HepG2 (cell line): ENCODE measurements around the gene BCAS3. TPM values are rescaled to one million over a fixed set of nuclear protein-coding genes. Genes with fewer than 3 reads are reported as not detected.

ENCODE experiments used
- ATAC-seq: fragments of 200-7000 bp; cut with Tn5 transposase; 3 replicates; pipeline ENCODE4 v1.9.1; 2020; ENCODE audit warnings: mild to moderate bottlenecking, moderate library complexity
- BruUV-seq: library from RNA; stranded (reverse); fragments of 400-500 nt; replicated peaks from 2 replicates; lab custom pipeline; 2021; lab: Mats Ljungman, UMichigan
- CTCF ChIA-PET: fragments of 300-600 bp; formaldehyde crosslinking; extraction: SDS; loops from one replicate; lab custom pipeline; 2021; ENCODE audit warnings: low total read pairs, inconsistent platforms, low intra/inter-chr PET ratio; lab: Yijun Ruan, JAX
- POLR2A ChIA-PET: fragments of 350-600 bp; sonication (Branson Sonifier 250); formaldehyde crosslinking; loops from one replicate; lab custom pipeline; 2020; ENCODE audit warnings: antibody characterized with exemption, inconsistent platforms; lab: Yijun Ruan, JAX
- DNase-seq: peaks from one replicate; pipeline ENCODE4 v3.0.0-alpha.2; 2015; ENCODE audit warnings: low spot score
- FAIRE-seq: peaks from 3 replicates; lab custom pipeline; 2011; peaks lifted over from hg19 to GRCh38; lab: Jason Lieb, UNC
- H2AFZ ChIP-seq: one replicate; pipeline ENCODE4 v1.6.1; 2011; ENCODE audit warnings: low read length, inconsistent platforms
- H3K27ac ChIP-seq: fragments of 300-600 bp; 3 replicates; pipeline ENCODE4 v1.8.0; 2011; ENCODE audit warnings: mixed run types, mild to moderate bottlenecking, mixed read lengths, low read length, inconsistent platforms; ENCODE audit not compliant: insufficient read depth; ENCODE audit errors: extremely low read length
- H3K27me3 ChIP-seq, 2 experiments: fragments of 200-600 bp in 1 of 2; 2 replicates in 1 of 2; 3 replicates in 1 of 2; pipeline versions ENCODE4 v1.6.0 to v1.8.0; 2011; ENCODE audit warnings: low read length in 2 of 2, mild to moderate bottlenecking in 2 of 2, moderate library complexity in 2 of 2, inconsistent platforms in 1 of 2; ENCODE audit not compliant: insufficient read depth in 2 of 2, control insufficient read depth in 1 of 2
- H3K36me3 ChIP-seq, 2 experiments: fragments of 200-600 bp in 1 of 2; replicated peaks in 1 of 2; 2 replicates in 1 of 2; 3 replicates in 1 of 2; pipeline versions ENCODE4 v1.5.1 to v1.8.0; 2011; ENCODE audit warnings: low read length in 2 of 2, inconsistent platforms in 1 of 2; ENCODE audit not compliant: insufficient read depth in 2 of 2, control insufficient read depth in 1 of 2
- H3K4me1 ChIP-seq: 2 replicates; pipeline ENCODE4 v1.5.1; 2012; ENCODE audit warnings: low read length, inconsistent platforms; ENCODE audit not compliant: insufficient read depth
- H3K4me2 ChIP-seq: 2 replicates; pipeline ENCODE4 v1.6.0; 2011; ENCODE audit warnings: low read depth, low read length, inconsistent platforms
- H3K4me3 ChIP-seq, 3 experiments: fragments of 200-600 bp in 1 of 3; sonication (generic), shearing (Covaris generic) in 1 of 3; replicated peaks in 1 of 3; 2 replicates each; pipeline ENCODE4 v1.5.1; 2011 to 2016; ENCODE audit warnings: low read length in 3 of 3, inconsistent platforms in 2 of 3, low read depth in 2 of 3, mild to moderate bottlenecking in 2 of 3, control low read depth in 1 of 3, mixed read lengths in 1 of 3; ENCODE audit not compliant: insufficient read depth in 1 of 3
- H3K79me2 ChIP-seq: one replicate; pipeline ENCODE4 v1.6.1; 2011; ENCODE audit warnings: low read length, inconsistent platforms; ENCODE audit not compliant: insufficient read depth
- H3K9ac ChIP-seq: 2 replicates; pipeline ENCODE4 v1.6.0; 2011; ENCODE audit warnings: mild to moderate bottlenecking, low read depth, low read length, inconsistent platforms; ENCODE audit not compliant: insufficient read depth
- H3K9me3 ChIP-seq: 2 replicates; pipeline ENCODE4 v1.5.1; 2012; ENCODE audit warnings: mild to moderate bottlenecking, low read length
- H4K20me1 ChIP-seq: 2 replicates; pipeline ENCODE4 v1.6.0; 2011; ENCODE audit warnings: inconsistent platforms, mild to moderate bottlenecking, low read length, moderate library complexity; ENCODE audit not compliant: insufficient read depth
- ATF4 ChIP-seq, 2 experiments: fragments of 450-650 bp in 1 of 2; sonication (generic) in 1 of 2; formaldehyde crosslinking; IDR thresholded peaks; 2 replicates each; pipeline versions ENCODE4 v1.5.0 to v1.8.0; 2020 to 2022; ENCODE audit warnings: mild to moderate bottlenecking in 1 of 2, missing genetic modification reagents in 1 of 2
- FOXK2 ChIP-seq: fragments of 450-650 bp; IDR thresholded peaks from 2 replicates; pipeline ENCODE4 v1.6.1; 2016
- ISX ChIP-seq: sonication (generic); formaldehyde crosslinking; conservative IDR thresholded peaks from 2 replicates; pipeline ENCODE4 v1.5.0; 2020; ENCODE audit warnings: missing genetic modification reagents
- ZBTB38 ChIP-seq: sonication (generic); formaldehyde crosslinking; IDR thresholded peaks from 2 replicates; pipeline ENCODE4 v1.5.1; 2020; ENCODE audit warnings: mild to moderate bottlenecking, missing genetic modification reagents
- WGBS: methylation state at CpG from one replicate; pipeline ENCODE4 v1.1.6; 2017; ENCODE audit warnings: low lambda C conversion rate; 5-methylcytosine and 5-hydroxymethylcytosine counted together
- in situ Hi-C: cut with HindIII; loops from 2 replicates; pipeline ENCODE4 v1.10.0; 2017; ENCODE audit warnings: low pct_unique_long_range_greater_than_20kb; ENCODE audit not compliant: extremely low pct_ligation_motif_present
- intact Hi-C: fragments of 100-400 bp; cut with micrococcal nuclease; formaldehyde crosslinking; loops from one replicate; pipeline ENCODE4 v1.10.0; 2022; ENCODE audit not compliant: unreplicated experiment
- polyA plus RNA-seq, 8 experiments: library from polyadenylated mRNA; depleted of rRNA in 3 of 8; stranded (reverse) in 7 of 8; unstranded in 1 of 8; fragments of >200 nt; fragmentation: Illumina TruSeq in 4 of 8; extraction: Trizol in 4 of 8; gene quantifications; 2 replicates each; pipeline versions ENCODE4 v1.2.1 to v1.2.3, GENCODE V29; 2011 to 2016; ENCODE audit warnings: low read depth in 4 of 8, missing spikeins in 1 of 8, mixed read lengths in 1 of 8; ENCODE audit not compliant: insufficient read depth in 1 of 8
- total RNA-seq, 5 experiments: library from RNA; depleted of rRNA; stranded (reverse); fragments of >200 nt; fragmentation: Illumina TruSeq; extraction: Trizol; gene quantifications; 2 replicates each; pipeline ENCODE4 v1.2.3, GENCODE V29; 2016; ENCODE audit warnings: low read depth in 1 of 5

Gene BCAS3
- total and polyA plus RNA-seq, 2 of the 13 experiments (the other 11 are each of a cell fraction or from before 2014, with no cell fraction given): 10.7 to 11.2 TPM

GRCh38 chr17:61340431-61341209 is 663.0 kb downstream of the BCAS3 start:
- no peak overlapping the region for H3K27ac ChIP-seq
- intact Hi-C loops: no loop called here
- CTCF ChIA-PET: no interaction called here
- no peaks in the 10 kb centered on the region for H3K79me2 ChIP-seq
- in situ Hi-C loops: no loop called here
- ATAC-seq (no peak), FAIRE-seq (no peak)
- 91% methylated on average over 13 of the region's 13 CpGs for WGBS
- no peak overlapping the region for H3K9ac ChIP-seq
- H2AFZ ChIP-seq: no peak overlapping the region
- H3K27me3 ChIP-seq: no peaks in the 10 kb centered on the region
- 0 out of 2 replicates have a peak, but pooled peaks have one; percentile 5 for TF ChIP-seq FOXK2
- no peak for TF ChIP-seq ZBTB38 (CRISPR knock-in tag)
- TF ChIP-seq, all 625 proteins: peak for 1
- Histone ChIP-seq H3K4me2 (no peak overlapping the region), H3K4me3 (no peak overlapping the region), H4K20me1 (no peaks in the 10 kb centered on the region), H3K9me3 (no peaks in the 10 kb centered on the region), H3K4me1 (peaks cover 66% of the 10 kb centered on the region), H3K36me3 (no peaks in the 10 kb centered on the region)
- no TSS peak for BruUV-seq
- POLR2A ChIA-PET: no interaction called here
- DNase-seq: no peak

GRCh38 chr17:61343576-61343975 is 665.9 kb downstream of the BCAS3 start:
- Histone ChIP-seq H3K27ac (no peak overlapping the region), H4K20me1 (no peaks in the 10 kb centered on the region), H3K9me3 (no peaks in the 10 kb centered on the region), H3K36me3 (no peaks in the 10 kb centered on the region), H3K4me3 (no peak overlapping the region), H2AFZ (no peak overlapping the region), H3K4me1 (peaks cover 50% of the 10 kb centered on the region), H3K4me2 (no peak overlapping the region), H3K27me3 (no peaks in the 10 kb centered on the region), H3K79me2 (no peaks in the 10 kb centered on the region), H3K9ac (no peak overlapping the region)
- no peak for TF ChIP-seq ATF4 (CRISPR knock-in tag; IDR thresholded peaks at IDR 0.05)
- no peak for TF ChIP-seq ISX (CRISPR knock-in tag)
- intact Hi-C loops: no loop called here
- no peak for FAIRE-seq
- no TSS peak for BruUV-seq
- no peak for DNase-seq
- in situ Hi-C loops: no loop called here
- ATAC-seq: no peak
- ChIA-PET CTCF (no interaction called here), POLR2A (no interaction called here)
- 79% methylated on average over 6 of the region's 6 CpGs for WGBS
